Activated T-helper 17 cell treated with anti-CD3 and anti-CD28 coated beads, Interleukin-2, amount 50 U/mL, for 72 hours (primary cell): Measurements from ENCODE around the gene TPST1. TPM values are rescaled to one million over a fixed set of nuclear protein-coding genes. Genes with fewer than 3 reads are reported as not detected.

ENCODE experiments used
- ATAC-seq: fragments of 150-1000 bp; cut with Tn5 transposase; replicated peaks from 2 replicates; pipeline ENCODE4 v1.10.0; 2021; ENCODE audit warnings: mild to moderate bottlenecking, moderate library complexity
- H3K27ac Mint-ChIP-seq: one replicate; pipeline ENCODE4 v1.8.0; 2022; ENCODE audit warnings: mixed read lengths
- H3K27me3 Mint-ChIP-seq: one replicate; pipeline ENCODE4 v1.8.0; 2022; ENCODE audit warnings: mixed read lengths
- H3K36me3 Mint-ChIP-seq: one replicate; pipeline ENCODE4 v1.8.0; 2022; ENCODE audit warnings: low read depth, mild to moderate bottlenecking, mixed read lengths
- H3K4me1 Mint-ChIP-seq: one replicate; pipeline ENCODE4 v1.8.0; 2022; ENCODE audit warnings: mixed read lengths
- H3K4me3 Mint-ChIP-seq: one replicate; pipeline ENCODE4 v1.8.0; 2022; ENCODE audit warnings: mild to moderate bottlenecking, mixed read lengths
- H3K9me3 Mint-ChIP-seq: one replicate; pipeline ENCODE4 v1.8.0; 2022; ENCODE audit warnings: mixed read lengths
- total RNA-seq, 2 donors: library from RNA; stranded (reverse); gene quantifications; one replicate each; pipeline ENCODE4 v1.2.3, GENCODE V29; 2022

Gene TPST1
- total RNA-seq, 2 donors from 2014 or later, result 0.84 to 0.93 TPM

GRCh38 chr7:66239467-66239856 is 34.3 kb downstream of the TPST1 start:
- no peak overlapping the region for H3K4me3 Mint-ChIP-seq
- H3K4me1 Mint-ChIP-seq, result no peaks in the 10 kb centered on the region
- H3K9me3 Mint-ChIP-seq, result no peaks in the 10 kb centered on the region
- no peak overlapping the region for H3K27ac Mint-ChIP-seq
- no peak for ATAC-seq
- no peaks in the 10 kb centered on the region for H3K36me3 Mint-ChIP-seq
- no peaks in the 10 kb centered on the region for H3K27me3 Mint-ChIP-seq

DNA sequence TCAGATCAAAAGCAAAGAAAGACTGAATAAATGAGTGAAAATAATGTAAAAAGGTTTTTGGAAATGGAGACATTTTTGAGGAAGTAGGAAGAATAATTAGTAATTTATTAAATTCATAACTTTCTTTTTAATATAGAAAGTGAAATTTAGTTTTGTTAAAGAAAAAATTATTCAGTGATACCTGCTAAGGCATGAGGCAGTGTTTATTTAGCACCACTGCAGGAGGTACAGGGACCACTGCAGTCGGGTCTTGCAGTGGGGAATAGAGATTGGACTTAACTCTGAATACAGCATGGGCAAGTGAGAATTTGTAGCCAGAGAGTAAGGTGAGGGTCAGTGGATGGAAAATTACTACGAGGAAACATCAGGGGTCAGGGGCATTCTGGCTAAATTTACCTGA is 39.9 kb downstream of the TPST1 start:
- no peaks in the 10 kb centered on the region for H3K9me3 Mint-ChIP-seq
- H3K27me3 Mint-ChIP-seq, result no peaks in the 10 kb centered on the region
- no peak overlapping the region for H3K27ac Mint-ChIP-seq
- H3K36me3 Mint-ChIP-seq, result no peaks in the 10 kb centered on the region
- H3K4me1 Mint-ChIP-seq, result no peaks in the 10 kb centered on the region
- no peak for ATAC-seq
- no peak overlapping the region for H3K4me3 Mint-ChIP-seq

DNA sequence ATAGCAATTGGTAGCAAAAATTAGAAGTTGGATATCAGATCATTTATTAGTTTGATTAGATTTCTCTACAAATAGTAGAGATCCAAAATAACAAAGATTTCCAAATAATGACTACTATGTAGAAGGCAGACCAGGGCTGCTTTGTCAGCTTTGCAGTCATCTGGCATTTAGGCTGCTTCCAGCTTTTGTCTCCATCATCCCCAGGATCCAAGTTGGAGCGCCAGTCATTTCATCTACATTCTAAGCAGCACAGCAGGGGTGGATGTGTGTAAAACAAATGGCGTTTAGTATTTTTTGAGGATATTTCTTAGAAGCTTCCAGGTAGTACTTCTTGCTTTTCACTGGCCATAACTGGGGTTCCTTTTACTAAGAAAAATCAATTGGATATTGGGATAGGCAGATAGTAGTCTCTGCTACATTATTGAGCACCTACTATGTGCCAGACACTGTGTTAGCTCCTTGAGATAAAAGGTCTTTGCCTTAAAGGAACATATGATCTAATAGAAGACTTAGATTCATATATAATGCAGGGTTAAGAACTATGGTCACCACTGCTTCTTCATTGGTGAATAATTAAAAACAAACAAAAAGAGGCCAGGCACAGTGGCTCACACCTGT is 41.5 kb downstream of the TPST1 start:
- Mint-ChIP-seq H3K27ac (no peak overlapping the region), H3K27me3 (no peaks in the 10 kb centered on the region), H3K4me3 (no peak overlapping the region), H3K36me3 (no peaks in the 10 kb centered on the region), H3K4me1 (no peaks in the 10 kb centered on the region), H3K9me3 (no peaks in the 10 kb centered on the region)
- ATAC-seq, result no peak

DNA sequence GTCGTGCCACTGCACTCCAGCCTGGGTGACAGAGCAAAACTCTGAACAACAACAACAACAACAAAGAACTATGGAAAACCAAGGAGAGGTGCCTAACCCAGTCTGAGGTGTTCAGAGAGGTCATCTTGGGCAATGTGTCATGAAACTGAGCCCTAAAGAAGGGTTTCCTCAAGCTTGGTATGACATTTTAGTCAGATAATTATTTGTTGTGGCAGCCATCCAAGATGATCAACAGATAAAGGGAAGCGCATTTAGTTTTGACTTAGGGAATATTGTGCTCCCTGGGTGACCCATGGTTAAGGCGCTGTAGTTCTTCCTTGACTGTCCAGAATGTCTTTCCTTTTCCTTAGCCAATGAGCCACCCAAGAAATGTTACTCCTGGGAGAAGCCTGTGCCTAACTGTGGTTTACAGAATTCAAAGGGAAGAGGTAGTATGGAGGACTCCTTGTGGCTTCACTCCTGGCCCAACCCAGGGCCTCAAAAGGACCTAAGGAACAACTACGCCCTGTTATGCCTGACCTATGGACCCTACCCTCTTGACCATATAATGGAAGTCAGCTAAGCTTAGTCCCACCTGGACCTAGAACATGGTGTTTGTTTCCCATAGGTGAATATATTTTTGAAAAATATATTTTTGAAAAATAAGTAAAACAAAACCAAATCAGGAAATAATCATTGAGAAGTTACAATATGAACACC is 42.4 kb downstream of the TPST1 start:
- Mint-ChIP-seq H3K4me3 (no peak overlapping the region), H3K27me3 (no peaks in the 10 kb centered on the region), H3K4me1 (no peaks in the 10 kb centered on the region)

GRCh38 chr7:66250711-66251110 is 45.6 kb downstream of the TPST1 start:
- H3K27me3 Mint-ChIP-seq, result no peaks in the 10 kb centered on the region
- H3K36me3 Mint-ChIP-seq, result no peaks in the 10 kb centered on the region
- no peaks in the 10 kb centered on the region for H3K4me1 Mint-ChIP-seq
- ATAC-seq, result no peak
- H3K27ac Mint-ChIP-seq, result no peak overlapping the region
- no peak overlapping the region for H3K4me3 Mint-ChIP-seq
- H3K9me3 Mint-ChIP-seq, result no peaks in the 10 kb centered on the region

More for the DNA sequence above, 42.4 kb downstream of the TPST1 start:
- Mint-ChIP-seq H3K36me3 (no peaks in the 10 kb centered on the region), H3K9me3 (no peaks in the 10 kb centered on the region), H3K27ac (no peak overlapping the region)
- ATAC-seq, result no peak

- no peaks in the 10 kb centered on the region for H3K9me3 Mint-ChIP-seq
- H3K4me3 Mint-ChIP-seq, result no peak overlapping the region
- no peak overlapping the region for H3K27ac Mint-ChIP-seq
- H3K36me3 Mint-ChIP-seq, result no peaks in the 10 kb centered on the region
- no peak for ATAC-seq
- H3K4me1 Mint-ChIP-seq, result no peaks in the 10 kb centered on the region
- peaks cover 6% of the 10 kb centered on the region for H3K27me3 Mint-ChIP-seq
Observed at GRCh38 chr7:66255534-66256100, 50.5 kb downstream of the TPST1 start.

- Mint-ChIP-seq H3K4me3 (no peak overlapping the region), H3K27ac (no peak overlapping the region), H3K27me3 (peaks cover 10% of the 10 kb centered on the region)
Observed at GRCh38 chr7:66256281-66256680, 51.1 kb downstream of the TPST1 start.

GRCh38 chr7:66257481-66257880 is 52.3 kb downstream of the TPST1 start:
- H3K9me3 Mint-ChIP-seq, result peaks cover 3% of the 10 kb centered on the region
- H3K36me3 Mint-ChIP-seq, result no peaks in the 10 kb centered on the region
- no peaks in the 10 kb centered on the region for H3K4me1 Mint-ChIP-seq
- no peak for ATAC-seq
- no peak overlapping the region for H3K27ac Mint-ChIP-seq
- H3K4me3 Mint-ChIP-seq, result no peak overlapping the region
- H3K27me3 Mint-ChIP-seq, result peaks cover 13% of the 10 kb centered on the region

More at GRCh38 chr7:66256281-66256680, 51.1 kb downstream of the TPST1 start:
- ATAC-seq, result no peak
- no peaks in the 10 kb centered on the region for H3K4me1 Mint-ChIP-seq
- no peaks in the 10 kb centered on the region for H3K36me3 Mint-ChIP-seq
- no peaks in the 10 kb centered on the region for H3K9me3 Mint-ChIP-seq

DNA sequence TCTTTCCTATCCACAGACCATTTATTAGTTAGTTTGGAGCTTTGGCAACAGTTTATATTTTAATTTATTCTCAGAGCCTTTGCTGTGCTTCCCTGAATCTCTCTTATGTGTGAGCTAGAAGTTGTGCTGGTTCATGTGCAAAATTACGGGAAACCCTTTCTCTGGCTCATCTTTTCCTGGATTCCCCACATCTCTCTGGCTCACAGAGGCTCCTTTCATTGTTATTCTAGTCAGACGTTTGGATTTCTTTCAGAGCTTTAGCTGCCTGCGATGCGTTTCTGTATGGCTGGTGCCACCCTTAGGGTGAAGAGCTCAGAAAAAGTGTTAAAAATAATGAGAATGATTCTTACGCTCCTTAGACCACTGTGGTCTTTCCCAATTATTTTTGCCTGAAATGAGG is 53.3 kb downstream of the TPST1 start:
- peaks cover 14% of the 10 kb centered on the region for H3K27me3 Mint-ChIP-seq
- H3K4me3 Mint-ChIP-seq, result no peak overlapping the region
- H3K4me1 Mint-ChIP-seq, result no peaks in the 10 kb centered on the region
- no peaks in the 10 kb centered on the region for H3K36me3 Mint-ChIP-seq
- peaks cover 4% of the 10 kb centered on the region for H3K9me3 Mint-ChIP-seq
- no peak for ATAC-seq
- H3K27ac Mint-ChIP-seq, result no peak overlapping the region

- ATAC-seq, result no peak
- Mint-ChIP-seq H3K36me3 (no peaks in the 10 kb centered on the region), H3K27me3 (peaks cover 18% of the 10 kb centered on the region), H3K9me3 (peaks cover 16% of the 10 kb centered on the region), H3K27ac (no peak overlapping the region), H3K4me1 (no peaks in the 10 kb centered on the region), H3K4me3 (no peak overlapping the region)
Observed at GRCh38 chr7:66261941-66262340, 56.8 kb downstream of the TPST1 start.

DNA sequence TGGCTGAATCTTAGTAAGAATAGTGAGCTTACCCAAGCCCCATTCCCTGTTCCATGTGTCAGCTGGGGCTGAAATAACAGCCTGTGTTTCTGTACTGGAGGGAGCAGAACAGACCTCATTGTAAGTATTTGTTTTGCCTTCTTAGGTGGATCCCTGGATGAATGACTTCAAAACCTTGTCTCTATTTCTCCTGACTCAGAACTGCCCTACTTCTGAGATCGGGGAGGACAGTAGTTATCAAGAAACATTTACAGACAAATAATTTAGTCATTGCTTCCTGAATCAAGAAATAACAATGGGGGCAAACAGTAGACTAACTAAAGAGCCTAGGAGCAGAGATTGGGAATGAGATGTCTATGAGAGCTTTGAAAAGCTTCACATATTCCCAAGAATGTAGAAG is 58.8 kb downstream of the TPST1 start:
- H3K4me3 Mint-ChIP-seq, result no peak overlapping the region
- peaks cover 20% of the 10 kb centered on the region for H3K27me3 Mint-ChIP-seq
- no peaks in the 10 kb centered on the region for H3K4me1 Mint-ChIP-seq
- ATAC-seq, result no peak
- H3K27ac Mint-ChIP-seq, result no peak overlapping the region
- H3K9me3 Mint-ChIP-seq, result peaks cover 16% of the 10 kb centered on the region
- no peaks in the 10 kb centered on the region for H3K36me3 Mint-ChIP-seq

DNA sequence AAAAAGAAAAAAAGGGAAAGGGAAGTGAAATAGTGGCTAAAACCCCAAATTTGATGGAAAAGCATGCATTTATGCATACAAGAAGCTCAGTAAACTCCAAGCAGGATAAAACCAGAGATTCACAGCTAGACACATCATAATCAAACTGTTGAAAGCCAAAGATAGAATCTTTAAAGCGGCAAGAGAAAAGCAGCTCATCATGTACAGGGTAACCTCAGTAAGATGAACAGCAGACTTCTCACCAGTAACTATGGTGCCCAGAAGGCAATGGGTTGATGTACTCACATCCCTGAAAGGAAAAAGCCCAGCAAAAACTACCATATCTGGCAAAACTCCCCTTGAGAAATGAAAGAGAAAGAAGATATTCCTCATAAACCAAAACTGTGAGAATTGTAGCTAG is 60.4 kb downstream of the TPST1 start:
- Mint-ChIP-seq H3K27ac (no peak overlapping the region), H3K4me1 (no peaks in the 10 kb centered on the region), H3K36me3 (no peaks in the 10 kb centered on the region), H3K27me3 (peaks cover 15% of the 10 kb centered on the region), H3K9me3 (peaks cover 16% of the 10 kb centered on the region), H3K4me3 (no peak overlapping the region)
- no peak for ATAC-seq

DNA sequence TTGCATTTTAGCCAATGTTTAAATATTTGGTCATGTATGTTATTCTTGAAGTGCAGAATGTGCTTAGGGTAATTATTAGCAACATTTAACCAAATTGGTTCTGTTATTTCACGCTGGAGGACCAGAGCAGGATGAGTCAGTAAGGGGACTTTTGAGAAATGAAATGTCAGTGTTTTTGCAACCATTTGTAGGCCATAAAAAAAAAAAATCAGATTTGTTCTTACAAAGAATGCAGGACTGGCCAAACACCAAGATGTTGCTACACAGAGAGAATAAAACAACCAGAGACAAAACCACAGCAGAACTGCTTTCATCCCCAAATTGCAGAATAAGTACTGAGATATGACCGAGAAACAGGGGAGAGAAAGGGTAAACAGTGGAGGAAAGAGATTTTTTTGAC is 62.1 kb downstream of the TPST1 start:
- Mint-ChIP-seq H3K9me3 (peaks cover 15% of the 10 kb centered on the region), H3K4me3 (no peak overlapping the region), H3K4me1 (no peaks in the 10 kb centered on the region)

DNA sequence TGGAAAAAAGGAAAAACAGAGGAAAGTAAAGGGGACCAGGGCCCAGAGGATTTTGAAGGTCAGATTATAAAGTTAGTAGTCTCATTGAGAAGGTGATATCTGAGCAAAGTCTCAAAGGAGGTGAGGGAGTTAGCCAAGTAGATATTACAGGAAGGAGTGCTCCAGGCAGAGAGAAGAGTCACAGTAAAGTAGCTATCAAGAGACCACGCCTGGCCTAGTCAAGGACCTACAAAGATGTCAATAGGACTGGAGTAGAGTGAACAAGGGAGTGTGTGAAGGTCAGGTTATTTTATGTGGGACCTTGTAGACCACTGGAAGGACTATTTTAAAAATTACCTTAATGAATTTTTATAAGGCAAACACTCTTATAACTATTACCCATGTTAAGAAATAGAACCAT is 64.8 kb downstream of the TPST1 start:
- H3K36me3 Mint-ChIP-seq, result no peaks in the 10 kb centered on the region
- H3K4me3 Mint-ChIP-seq, result no peak overlapping the region
- H3K9me3 Mint-ChIP-seq, result peaks cover 13% of the 10 kb centered on the region
- no peaks in the 10 kb centered on the region for H3K4me1 Mint-ChIP-seq
- ATAC-seq, result no peak
- no peak overlapping the region for H3K27ac Mint-ChIP-seq
- peaks cover 6% of the 10 kb centered on the region for H3K27me3 Mint-ChIP-seq

More for the DNA sequence above, 62.1 kb downstream of the TPST1 start:
- ATAC-seq, result no peak
- Mint-ChIP-seq H3K27ac (no peak overlapping the region), H3K27me3 (peaks cover 10% of the 10 kb centered on the region), H3K36me3 (no peaks in the 10 kb centered on the region)

DNA sequence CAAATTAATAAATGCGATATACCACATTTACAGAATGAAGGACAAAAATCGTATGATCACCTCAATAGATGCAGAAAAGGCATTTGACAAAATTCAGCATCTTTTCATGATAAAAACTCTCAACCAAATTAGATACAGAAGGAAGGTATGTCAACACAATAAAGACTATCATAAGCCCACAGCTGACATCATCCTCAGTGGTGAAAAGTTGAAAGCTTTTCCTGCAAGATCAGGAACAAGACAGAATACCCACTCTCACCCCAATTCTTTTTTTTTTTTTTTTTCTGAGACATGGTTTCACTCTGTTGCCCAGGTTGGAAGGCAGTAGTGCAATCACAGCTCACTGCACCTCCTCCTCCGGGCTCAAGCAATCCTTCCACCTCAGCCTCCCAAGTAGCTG is 67.2 kb downstream of the TPST1 start:
- H3K27me3 Mint-ChIP-seq, result peaks cover 3% of the 10 kb centered on the region
- no peak overlapping the region for H3K27ac Mint-ChIP-seq
- ATAC-seq, result no peak
- no peaks in the 10 kb centered on the region for H3K4me1 Mint-ChIP-seq
- H3K4me3 Mint-ChIP-seq, result no peak overlapping the region
- H3K9me3 Mint-ChIP-seq, result peaks cover 3% of the 10 kb centered on the region
- H3K36me3 Mint-ChIP-seq, result no peaks in the 10 kb centered on the region
